Dendritic cell treated with granulocyte-macrophage colony-stimulating factor and Interleukin-4, amounts not matched to agents 40 ng/mL and 50 ng/mL, for 4 days (primary cell): ENCODE results near the gene LY6G5C.

Experiments
- H3K27ac Mint-ChIP-seq: one replicate; pipeline ENCODE4 v1.8.0; 2022; ENCODE audit warnings: mild to moderate bottlenecking, mixed read lengths
- H3K27me3 Mint-ChIP-seq: one replicate; pipeline ENCODE4 v1.8.0; 2022; ENCODE audit warnings: mild to moderate bottlenecking, mixed read lengths
- H3K36me3 Mint-ChIP-seq: one replicate; pipeline ENCODE4 v1.8.0; 2022; ENCODE audit warnings: low read depth, mixed read lengths
- H3K4me1 Mint-ChIP-seq: one replicate; pipeline ENCODE4 v1.8.0; 2022; ENCODE audit warnings: low read depth, mixed read lengths
- H3K4me3 Mint-ChIP-seq: one replicate; pipeline ENCODE4 v1.8.0; 2022; ENCODE audit warnings: mild to moderate bottlenecking, moderate library complexity, mixed read lengths
- H3K9me3 Mint-ChIP-seq: one replicate; pipeline ENCODE4 v1.8.0; 2022; ENCODE audit warnings: mixed read lengths
- intact Hi-C: fragments of 100-400 bp; cut with micrococcal nuclease; formaldehyde crosslinking; loops from one replicate; pipeline ENCODE4 v1.15.0; 2022

Gene LY6G5C

GRCh38 chr6:31707701-31708100 is 26.8 kb upstream of the LY6G5C start:
- no peak overlapping the region for H3K4me3 Mint-ChIP-seq
- H3K36me3 Mint-ChIP-seq: peaks cover 8% of the 10 kb centered on the region
- peaks cover 45% of the 10 kb centered on the region for H3K4me1 Mint-ChIP-seq
- no peaks in the 10 kb centered on the region for H3K9me3 Mint-ChIP-seq
- intact Hi-C loops: no loop called here
- H3K27me3 Mint-ChIP-seq: no peaks in the 10 kb centered on the region
- peak overlapping the region; percentile 26 for H3K27ac Mint-ChIP-seq

- no peak within 1 kb of the TSS for H3K4me3 Mint-ChIP-seq
- peaks cover 19% of the 10 kb centered on the region for H3K36me3 Mint-ChIP-seq
- intact Hi-C loops: no loop called here
- H3K27ac Mint-ChIP-seq: peak within 1 kb of the TSS; percentile 26
- no peaks in the 10 kb centered on the region for H3K9me3 Mint-ChIP-seq
- H3K4me1 Mint-ChIP-seq: peaks cover 42% of the 10 kb centered on the region
- no peaks in the 10 kb centered on the region for H3K27me3 Mint-ChIP-seq
Measured at GRCh38 chr6:31706599-31706998, 25.7 kb upstream of the LY6G5C start, which contains the start of gene LY6G6F. Gene LY6G6F (plus strand): TSS chr6:31706866. CDS start chr6:31706907, 41 bp downstream.

- no peaks in the 10 kb centered on the region for H3K27me3 Mint-ChIP-seq
- no peaks in the 10 kb centered on the region for H3K9me3 Mint-ChIP-seq
- peaks cover 42% of the 10 kb centered on the region for H3K4me1 Mint-ChIP-seq
- intact Hi-C loops: no loop called here
- no peak overlapping the region for H3K27ac Mint-ChIP-seq
- H3K36me3 Mint-ChIP-seq: peaks cover 26% of the 10 kb centered on the region
- H3K4me3 Mint-ChIP-seq: no peak overlapping the region
Measured at GRCh38 chr6:31705931-31706330, 25.1 kb upstream of the LY6G5C start.

- intact Hi-C loops: loop anchor here (1.0 kb wide), 1 partner anchor 26 kb away; the partner anchor contains the start of gene DDAH2
- Mint-ChIP-seq H3K27me3 (no peaks in the 10 kb centered on the region), H3K9me3 (no peaks in the 10 kb centered on the region), H3K36me3 (peaks cover 45% of the 10 kb centered on the region), H3K4me3 (peak within 1 kb of the TSS; percentile 98), H3K4me1 (peaks cover 38% of the 10 kb centered on the region), H3K27ac (peak within 1 kb of the TSS; percentile 93)
Measured at GRCh38 chr6:31702819-31703716, 22.2 kb upstream of the LY6G5C start, which contains the start of gene ABHD16A. Gene ABHD16A (minus strand): TSS chr6:31703324. CDS start chr6:31703281, 43 bp downstream.

- H3K36me3 Mint-ChIP-seq: peaks cover 51% of the 10 kb centered on the region
- peak overlapping the region; percentile 93 for H3K27ac Mint-ChIP-seq
- H3K4me3 Mint-ChIP-seq: peak overlapping the region; percentile 98
- H3K27me3 Mint-ChIP-seq: no peaks in the 10 kb centered on the region
- H3K4me1 Mint-ChIP-seq: peaks cover 39% of the 10 kb centered on the region
- intact Hi-C loops: no loop called here
- H3K9me3 Mint-ChIP-seq: no peaks in the 10 kb centered on the region
Measured at GRCh38 chr6:31702405-31702818, 21.5 kb upstream of the LY6G5C start.

GRCh38 chr6:31701666-31702404 is 21.0 kb upstream of the LY6G5C start:
- intact Hi-C loops: no loop called here

GRCh38 chr6:31700740-31701401 is 20.0 kb upstream of the LY6G5C start:
- no peak overlapping the region for H3K27ac Mint-ChIP-seq
- no peaks in the 10 kb centered on the region for H3K9me3 Mint-ChIP-seq
- H3K36me3 Mint-ChIP-seq: peaks cover 67% of the 10 kb centered on the region
- intact Hi-C loops: no loop called here
- H3K4me1 Mint-ChIP-seq: peaks cover 42% of the 10 kb centered on the region
- no peaks in the 10 kb centered on the region for H3K27me3 Mint-ChIP-seq
- peak overlapping the region; percentile 2 for H3K4me3 Mint-ChIP-seq

More at GRCh38 chr6:31701666-31702404, 21.0 kb upstream of the LY6G5C start:
- Mint-ChIP-seq H3K27me3 (no peaks in the 10 kb centered on the region), H3K9me3 (no peaks in the 10 kb centered on the region), H3K36me3 (peaks cover 57% of the 10 kb centered on the region), H3K27ac (peak overlapping the region; percentile 93), H3K4me1 (peaks cover 39% of the 10 kb centered on the region), H3K4me3 (peak overlapping the region; percentile 98)

GRCh38 chr6:31697555-31697954 is 16.7 kb upstream of the LY6G5C start:
- H3K36me3 Mint-ChIP-seq: peaks cover 90% of the 10 kb centered on the region
- no peaks in the 10 kb centered on the region for H3K27me3 Mint-ChIP-seq
- H3K9me3 Mint-ChIP-seq: no peaks in the 10 kb centered on the region
- intact Hi-C loops: no loop called here
- no peak overlapping the region for H3K4me3 Mint-ChIP-seq
- H3K4me1 Mint-ChIP-seq: peaks cover 33% of the 10 kb centered on the region
- H3K27ac Mint-ChIP-seq: peak overlapping the region; percentile 45

- peaks cover 41% of the 10 kb centered on the region for H3K4me1 Mint-ChIP-seq
- H3K36me3 Mint-ChIP-seq: peaks cover 96% of the 10 kb centered on the region
- H3K4me3 Mint-ChIP-seq: no peak overlapping the region
- H3K9me3 Mint-ChIP-seq: no peaks in the 10 kb centered on the region
- H3K27ac Mint-ChIP-seq: no peak overlapping the region
- no peaks in the 10 kb centered on the region for H3K27me3 Mint-ChIP-seq
- intact Hi-C loops: no loop called here
Measured at GRCh38 chr6:31693535-31693934, 12.7 kb upstream of the LY6G5C start.

GRCh38 chr6:31692886-31693285 is 12.0 kb upstream of the LY6G5C start:
- Mint-ChIP-seq H3K27ac (no peak overlapping the region), H3K4me3 (no peak overlapping the region), H3K4me1 (peaks cover 39% of the 10 kb centered on the region), H3K27me3 (no peaks in the 10 kb centered on the region), H3K9me3 (no peaks in the 10 kb centered on the region), H3K36me3 (peaks cover 100% of the 10 kb centered on the region)
- intact Hi-C loops: no loop called here

GRCh38 chr6:31692353-31692752 is 11.5 kb upstream of the LY6G5C start:
- Mint-ChIP-seq H3K4me1 (peaks cover 34% of the 10 kb centered on the region), H3K9me3 (no peaks in the 10 kb centered on the region), H3K4me3 (no peak overlapping the region), H3K36me3 (peaks cover 100% of the 10 kb centered on the region), H3K27ac (no peak overlapping the region), H3K27me3 (no peaks in the 10 kb centered on the region)
- intact Hi-C loops: no loop called here

- Mint-ChIP-seq H3K27ac (no peak overlapping the region), H3K27me3 (no peaks in the 10 kb centered on the region), H3K4me1 (peaks cover 26% of the 10 kb centered on the region), H3K9me3 (no peaks in the 10 kb centered on the region), H3K4me3 (no peak overlapping the region), H3K36me3 (peaks cover 100% of the 10 kb centered on the region)
- intact Hi-C loops: no loop called here
Measured at GRCh38 chr6:31691564-31692108, 10.8 kb upstream of the LY6G5C start.

- peaks cover 100% of the 10 kb centered on the region for H3K36me3 Mint-ChIP-seq
Measured at GRCh38 chr6:31691078-31691463, 10.2 kb upstream of the LY6G5C start.

More at GRCh38 chr6:31691078-31691463, 10.2 kb upstream of the LY6G5C start:
- Mint-ChIP-seq H3K27ac (no peak overlapping the region), H3K27me3 (no peaks in the 10 kb centered on the region), H3K4me1 (peaks cover 26% of the 10 kb centered on the region), H3K4me3 (no peak overlapping the region), H3K9me3 (no peaks in the 10 kb centered on the region)
- intact Hi-C loops: no loop called here
